ACC112 (cell line): Measurements from ENCODE around the gene SLC32A1.

Source experiments
- H2AFZ ChIP-seq: fragments of 200-600 bp; sonication (generic); one replicate; pipeline ENCODE4 v1.6.0; 2017; ENCODE audit warnings: antibody characterized with exemption, low read length; ENCODE audit not compliant: unreplicated experiment
- H3K27ac ChIP-seq: fragments of 200-600 bp; sonication (generic); 2 replicates; pipeline ENCODE4 v1.5.1; 2014; ENCODE audit warnings: low read depth, mild to moderate bottlenecking, antibody characterized with exemption, low read length, moderate library complexity
- H3K27me3 ChIP-seq: fragments of 200-600 bp; sonication (generic); 2 replicates; pipeline ENCODE4 v1.6.1; 2014; ENCODE audit warnings: mild to moderate bottlenecking, antibody characterized with exemption, low read length, moderate library complexity, mixed read lengths; ENCODE audit not compliant: insufficient read depth
- H3K36me3 ChIP-seq: fragments of 200-600 bp; sonication (generic); 2 replicates; pipeline ENCODE4 v1.6.1; 2016; ENCODE audit warnings: mild to moderate bottlenecking, antibody characterized with exemption, low read length, moderate library complexity, mixed read lengths; ENCODE audit not compliant: insufficient read depth
- H3K4me1 ChIP-seq: fragments of 200-600 bp; sonication (generic); one replicate; pipeline ENCODE4 v1.6.1; 2016; ENCODE audit warnings: low read length, mixed read lengths; ENCODE audit not compliant: insufficient read depth, unreplicated experiment, control insufficient read depth
- H3K4me3 ChIP-seq: fragments of 200-600 bp; sonication (generic); 2 replicates; pipeline ENCODE4 v1.5.1; 2014; ENCODE audit warnings: mild to moderate bottlenecking, low read depth, low read length
- H3K79me2 ChIP-seq: fragments of 200-600 bp; sonication (generic); one replicate; pipeline ENCODE4 v1.6.0; 2016; ENCODE audit warnings: low read length; ENCODE audit not compliant: control insufficient read depth, unreplicated experiment, insufficient read depth

Gene SLC32A1

DNA sequence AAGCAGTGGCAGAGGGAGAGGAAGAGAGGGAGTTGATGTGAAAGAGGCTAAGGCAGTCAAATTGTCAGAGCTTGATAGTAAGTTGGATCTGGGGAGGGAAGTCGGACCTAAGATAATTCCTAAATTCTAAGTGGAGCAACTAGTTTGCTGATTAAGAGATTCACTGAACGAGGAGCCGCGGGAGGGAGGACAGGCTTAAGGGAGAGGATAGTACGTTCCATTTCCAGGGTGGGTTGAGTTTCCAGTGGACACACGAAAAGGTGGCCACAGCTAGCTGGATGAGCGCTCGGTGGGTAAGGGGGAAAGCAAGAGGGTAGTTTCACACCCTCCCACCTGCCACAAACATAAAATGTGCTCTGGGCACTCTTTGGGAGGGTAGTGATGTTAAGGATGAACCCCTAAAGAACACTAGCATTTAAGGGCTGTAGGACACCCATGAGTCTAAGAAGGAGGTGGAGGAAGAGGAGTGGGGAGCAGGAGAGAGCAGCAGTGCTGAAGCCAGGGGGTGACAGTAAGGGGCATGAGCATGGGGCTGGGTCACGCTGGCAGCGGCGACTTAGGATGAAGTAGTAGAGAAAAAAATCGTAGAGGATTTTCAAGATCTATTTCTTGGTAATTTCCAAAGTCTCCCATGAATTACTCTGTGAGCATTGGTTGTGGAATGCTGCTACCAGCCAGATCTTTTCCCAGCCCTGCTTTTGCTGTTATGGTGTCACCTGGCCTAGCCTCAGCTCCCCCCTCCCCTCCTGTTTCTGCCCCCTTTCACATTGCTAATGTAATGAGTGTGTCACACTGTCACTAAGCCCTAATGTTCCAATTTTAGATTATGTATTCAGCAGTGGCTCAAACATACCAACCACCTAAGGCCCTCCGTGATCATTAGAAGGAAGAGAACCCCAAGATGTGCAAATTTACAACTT lies 45.4 kb downstream of the SLC32A1 start:
- H2AFZ ChIP-seq = no peak overlapping the region
- H3K27me3 ChIP-seq = no peaks in the 10 kb centered on the region
- H3K36me3 ChIP-seq = 0 out of 2 replicates have a peak, but pooled peaks cover 4% of the 10 kb centered on the region
- H3K4me3 ChIP-seq = no peak overlapping the region
- no peaks in the 10 kb centered on the region for H3K79me2 ChIP-seq
- H3K4me1 ChIP-seq = peaks cover 9% of the 10 kb centered on the region
- no peak overlapping the region for H3K27ac ChIP-seq

DNA sequence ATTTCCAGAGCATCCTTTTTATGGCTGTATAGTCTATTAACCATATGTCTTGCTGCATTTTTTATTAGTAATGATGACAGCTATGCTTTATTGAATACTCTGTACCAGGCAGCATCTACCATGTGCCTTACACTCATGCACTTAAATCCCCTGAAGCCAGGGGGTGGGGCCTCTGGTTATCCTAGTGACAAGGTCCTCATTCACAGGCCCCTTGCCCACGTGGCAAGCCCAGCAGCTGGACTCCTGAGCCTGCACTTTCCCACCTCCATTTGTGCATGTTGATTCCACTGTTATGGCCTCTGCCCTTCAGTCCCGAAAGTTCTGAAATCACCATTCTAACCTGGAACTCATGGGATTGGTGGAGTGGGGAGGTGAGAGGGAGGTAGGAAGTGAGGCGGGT lies 46.3 kb downstream of the SLC32A1 start:
- peaks cover 2% of the 10 kb centered on the region for H3K4me1 ChIP-seq
- no peaks in the 10 kb centered on the region for H3K79me2 ChIP-seq
- no peaks in the 10 kb centered on the region for H3K27me3 ChIP-seq
- H3K4me3 ChIP-seq = no peak overlapping the region
- H2AFZ ChIP-seq = no peak overlapping the region
- H3K36me3 ChIP-seq = 0 out of 2 replicates have a peak, but pooled peaks cover 3% of the 10 kb centered on the region
- no peak overlapping the region for H3K27ac ChIP-seq

DNA sequence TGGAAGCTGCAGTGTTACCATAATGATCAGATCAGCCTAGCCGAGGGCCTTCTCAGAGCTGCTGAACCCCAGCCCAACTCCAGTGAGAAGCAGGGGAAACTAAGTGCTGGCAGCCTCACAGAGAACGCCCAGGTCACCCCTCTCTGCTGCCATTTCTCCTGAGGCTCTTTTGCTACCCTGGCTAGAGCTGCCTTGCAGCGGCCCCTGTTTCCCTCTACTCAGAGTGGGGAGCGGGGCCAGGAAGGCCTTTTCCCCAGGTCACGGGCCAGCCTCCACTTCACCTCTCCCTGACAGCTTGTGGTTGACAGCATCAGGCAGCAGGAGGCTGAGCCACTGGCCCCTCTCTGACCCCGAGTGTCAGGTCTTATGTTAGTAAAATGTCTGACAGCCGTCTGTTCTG lies 46.7 kb downstream of the SLC32A1 start:
- Histone ChIP-seq H3K27ac (no peak overlapping the region), H3K4me1 (no peaks in the 10 kb centered on the region), H3K27me3 (no peaks in the 10 kb centered on the region), H3K36me3 (no peaks in the 10 kb centered on the region), H3K4me3 (no peak overlapping the region), H2AFZ (no peak overlapping the region), H3K79me2 (no peaks in the 10 kb centered on the region)

DNA sequence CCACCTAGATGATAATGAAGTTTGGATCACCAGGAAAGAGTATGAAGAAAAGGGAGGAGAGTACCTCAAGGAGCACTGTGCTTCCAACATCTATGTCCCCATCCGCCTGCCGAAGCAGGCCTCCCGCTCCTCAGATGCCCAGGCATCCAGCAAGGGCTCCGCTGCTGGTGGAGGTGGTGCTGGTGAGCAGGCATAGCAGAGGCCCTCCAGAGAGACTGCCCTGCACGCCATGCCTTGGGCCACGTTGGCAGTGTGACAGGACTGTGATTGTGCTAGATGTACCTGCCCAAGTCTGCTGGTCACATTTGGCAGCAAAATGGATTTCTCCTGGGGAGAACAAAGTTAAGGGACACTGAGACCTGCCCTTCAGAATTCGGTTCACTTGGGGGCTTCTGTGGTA lies 47.3 kb downstream of the SLC32A1 start:
- Histone ChIP-seq H3K4me3 (no peak overlapping the region), H3K27me3 (no peaks in the 10 kb centered on the region), H2AFZ (no peak overlapping the region), H3K4me1 (no peaks in the 10 kb centered on the region), H3K27ac (no peak overlapping the region), H3K36me3 (no peaks in the 10 kb centered on the region), H3K79me2 (no peaks in the 10 kb centered on the region)

GRCh38 chr20:38774167-38774566 lies 49.9 kb downstream of the SLC32A1 start:
- no peak overlapping the region for H2AFZ ChIP-seq
- no peaks in the 10 kb centered on the region for H3K4me1 ChIP-seq
- H3K79me2 ChIP-seq = no peaks in the 10 kb centered on the region
- no peak overlapping the region for H3K27ac ChIP-seq
- H3K27me3 ChIP-seq = no peaks in the 10 kb centered on the region
- H3K36me3 ChIP-seq = no peaks in the 10 kb centered on the region
- H3K4me3 ChIP-seq = no peak overlapping the region

DNA sequence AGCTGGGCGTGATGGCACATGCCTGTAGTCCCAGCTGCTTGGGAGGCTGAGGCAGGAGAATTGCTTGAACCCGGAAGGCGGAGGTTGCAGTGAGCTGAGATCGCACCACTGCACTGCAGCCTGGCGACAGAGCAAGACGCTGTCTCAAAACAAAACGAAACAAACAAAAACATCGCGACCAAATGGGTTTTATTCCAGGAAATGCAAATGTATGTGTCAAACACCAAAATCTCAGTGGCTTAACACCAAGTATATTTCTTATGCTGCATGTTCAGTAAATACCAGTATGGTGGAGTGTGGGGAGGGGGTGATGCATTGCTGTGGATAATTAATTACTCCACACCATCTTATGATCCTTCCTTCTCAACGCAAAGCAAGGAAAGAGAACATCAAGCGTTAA lies 52.1 kb downstream of the SLC32A1 start:
- H3K27me3 ChIP-seq = no peaks in the 10 kb centered on the region
- no peaks in the 10 kb centered on the region for H3K79me2 ChIP-seq
- H2AFZ ChIP-seq = no peak overlapping the region
- no peak overlapping the region for H3K4me3 ChIP-seq
- H3K27ac ChIP-seq = no peak overlapping the region
- H3K4me1 ChIP-seq = no peaks in the 10 kb centered on the region
- H3K36me3 ChIP-seq = no peaks in the 10 kb centered on the region
